ENCODE data around the gene GATAD2B.

DNA sequence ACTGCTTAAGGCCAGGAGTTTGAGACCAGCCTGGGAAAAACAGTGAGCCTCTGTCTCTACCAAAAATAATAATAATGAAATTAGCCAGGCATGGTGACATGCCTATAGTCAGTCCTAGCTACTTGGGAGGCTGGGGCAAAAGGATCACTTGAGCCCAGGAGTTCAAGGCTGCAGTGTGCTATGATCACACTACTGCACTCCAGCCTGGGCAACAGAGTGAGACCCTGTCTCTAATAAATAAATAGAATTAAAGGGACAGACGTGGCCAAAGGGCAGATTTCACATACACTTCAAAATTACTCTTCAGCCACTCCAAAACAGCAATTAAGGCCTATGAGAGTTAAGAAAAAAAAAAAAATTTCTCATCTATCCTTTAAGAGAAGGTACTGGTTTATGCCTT lies 45.7 kb downstream of the GATAD2B start:
- TF ChIP-seq, protein P1, sequence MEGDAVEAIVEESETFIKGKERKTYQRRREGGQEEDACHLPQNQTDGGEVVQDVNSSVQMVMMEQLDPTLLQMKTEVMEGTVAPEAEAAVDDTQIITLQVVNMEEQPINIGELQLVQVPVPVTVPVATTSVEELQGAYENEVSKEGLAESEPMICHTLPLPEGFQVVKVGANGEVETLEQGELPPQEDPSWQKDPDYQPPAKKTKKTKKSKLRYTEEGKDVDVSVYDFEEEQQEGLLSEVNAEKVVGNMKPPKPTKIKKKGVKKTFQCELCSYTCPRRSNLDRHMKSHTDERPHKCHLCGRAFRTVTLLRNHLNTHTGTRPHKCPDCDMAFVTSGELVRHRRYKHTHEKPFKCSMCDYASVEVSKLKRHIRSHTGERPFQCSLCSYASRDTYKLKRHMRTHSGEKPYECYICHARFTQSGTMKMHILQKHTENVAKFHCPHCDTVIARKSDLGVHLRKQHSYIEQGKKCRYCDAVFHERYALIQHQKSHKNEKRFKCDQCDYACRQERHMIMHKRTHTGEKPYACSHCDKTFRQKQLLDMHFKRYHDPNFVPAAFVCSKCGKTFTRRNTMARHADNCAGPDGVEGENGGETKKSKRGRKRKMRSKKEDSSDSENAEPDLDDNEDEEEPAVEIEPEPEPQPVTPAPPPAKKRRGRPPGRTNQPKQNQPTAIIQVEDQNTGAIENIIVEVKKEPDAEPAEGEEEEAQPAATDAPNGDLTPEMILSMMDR (IDR thresholded peaks at IDR 0.05; ENCODE audit: poor library complexity) = no peak
- TF ChIP-seq EZH2phosphoT487 (IDR thresholded peaks at IDR 0.05; ENCODE audit: low read depth, severe bottlenecking, unreplicated experiment) (no peak), EZH2 (IDR thresholded peaks at IDR 0.05; ENCODE audit: borderline replicate concordance) (no peak)

All from hepatocyte (in vitro differentiated cells).